Neural cell (in vitro differentiated cells): ENCODE measurements around the gene CDCP1.

ENCODE experiments used
- TF ChIP-seq, protein P1 (sequence below): fragments of 450-650 bp; IDR thresholded peaks from 2 replicates; pipeline ENCODE4 v1.5.1; 2014; ENCODE audit warnings: antibody characterized with exemption, mild to moderate bottlenecking, moderate library complexity; ENCODE audit not compliant: poor library complexity, severe bottlenecking
- TF ChIP-seq, protein P2 (sequence below): IDR thresholded peaks from 2 replicates; pipeline ENCODE4 v1.6.1; 2012; ENCODE audit warnings: borderline replicate concordance

DNA sequence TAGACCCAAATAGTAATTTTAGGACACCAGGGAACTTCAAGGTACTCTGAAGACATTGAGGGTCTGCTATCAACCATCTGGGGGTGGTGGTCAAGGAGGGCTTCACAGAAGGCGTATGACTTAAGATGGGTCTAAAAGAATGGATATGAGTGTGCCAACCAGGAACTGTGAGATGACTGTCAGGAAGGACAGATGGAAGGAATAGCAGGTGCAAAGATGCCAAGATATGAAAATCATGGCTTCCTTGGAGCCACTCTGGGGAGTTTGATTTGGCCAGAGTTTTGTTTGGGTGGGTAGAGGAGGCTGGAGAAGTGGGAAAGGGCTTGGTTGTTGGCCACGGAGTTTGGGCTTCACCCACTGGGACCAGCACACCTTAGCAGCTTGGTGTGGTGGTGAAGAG is 21.2 kb downstream of the CDCP1 start:
- TF ChIP-seq, protein P1, sequence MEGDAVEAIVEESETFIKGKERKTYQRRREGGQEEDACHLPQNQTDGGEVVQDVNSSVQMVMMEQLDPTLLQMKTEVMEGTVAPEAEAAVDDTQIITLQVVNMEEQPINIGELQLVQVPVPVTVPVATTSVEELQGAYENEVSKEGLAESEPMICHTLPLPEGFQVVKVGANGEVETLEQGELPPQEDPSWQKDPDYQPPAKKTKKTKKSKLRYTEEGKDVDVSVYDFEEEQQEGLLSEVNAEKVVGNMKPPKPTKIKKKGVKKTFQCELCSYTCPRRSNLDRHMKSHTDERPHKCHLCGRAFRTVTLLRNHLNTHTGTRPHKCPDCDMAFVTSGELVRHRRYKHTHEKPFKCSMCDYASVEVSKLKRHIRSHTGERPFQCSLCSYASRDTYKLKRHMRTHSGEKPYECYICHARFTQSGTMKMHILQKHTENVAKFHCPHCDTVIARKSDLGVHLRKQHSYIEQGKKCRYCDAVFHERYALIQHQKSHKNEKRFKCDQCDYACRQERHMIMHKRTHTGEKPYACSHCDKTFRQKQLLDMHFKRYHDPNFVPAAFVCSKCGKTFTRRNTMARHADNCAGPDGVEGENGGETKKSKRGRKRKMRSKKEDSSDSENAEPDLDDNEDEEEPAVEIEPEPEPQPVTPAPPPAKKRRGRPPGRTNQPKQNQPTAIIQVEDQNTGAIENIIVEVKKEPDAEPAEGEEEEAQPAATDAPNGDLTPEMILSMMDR = no peak
- TF ChIP-seq, protein P2, sequence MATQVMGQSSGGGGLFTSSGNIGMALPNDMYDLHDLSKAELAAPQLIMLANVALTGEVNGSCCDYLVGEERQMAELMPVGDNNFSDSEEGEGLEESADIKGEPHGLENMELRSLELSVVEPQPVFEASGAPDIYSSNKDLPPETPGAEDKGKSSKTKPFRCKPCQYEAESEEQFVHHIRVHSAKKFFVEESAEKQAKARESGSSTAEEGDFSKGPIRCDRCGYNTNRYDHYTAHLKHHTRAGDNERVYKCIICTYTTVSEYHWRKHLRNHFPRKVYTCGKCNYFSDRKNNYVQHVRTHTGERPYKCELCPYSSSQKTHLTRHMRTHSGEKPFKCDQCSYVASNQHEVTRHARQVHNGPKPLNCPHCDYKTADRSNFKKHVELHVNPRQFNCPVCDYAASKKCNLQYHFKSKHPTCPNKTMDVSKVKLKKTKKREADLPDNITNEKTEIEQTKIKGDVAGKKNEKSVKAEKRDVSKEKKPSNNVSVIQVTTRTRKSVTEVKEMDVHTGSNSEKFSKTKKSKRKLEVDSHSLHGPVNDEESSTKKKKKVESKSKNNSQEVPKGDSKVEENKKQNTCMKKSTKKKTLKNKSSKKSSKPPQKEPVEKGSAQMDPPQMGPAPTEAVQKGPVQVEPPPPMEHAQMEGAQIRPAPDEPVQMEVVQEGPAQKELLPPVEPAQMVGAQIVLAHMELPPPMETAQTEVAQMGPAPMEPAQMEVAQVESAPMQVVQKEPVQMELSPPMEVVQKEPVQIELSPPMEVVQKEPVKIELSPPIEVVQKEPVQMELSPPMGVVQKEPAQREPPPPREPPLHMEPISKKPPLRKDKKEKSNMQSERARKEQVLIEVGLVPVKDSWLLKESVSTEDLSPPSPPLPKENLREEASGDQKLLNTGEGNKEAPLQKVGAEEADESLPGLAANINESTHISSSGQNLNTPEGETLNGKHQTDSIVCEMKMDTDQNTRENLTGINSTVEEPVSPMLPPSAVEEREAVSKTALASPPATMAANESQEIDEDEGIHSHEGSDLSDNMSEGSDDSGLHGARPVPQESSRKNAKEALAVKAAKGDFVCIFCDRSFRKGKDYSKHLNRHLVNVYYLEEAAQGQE = no peak
